Activated naive CD8-positive, alpha-beta T cell treated with anti-CD3 and anti-CD28 coated beads for 36 hours (primary cell): Measurements from ENCODE around the gene ATF6B. TPM values are rescaled to one million over a fixed set of nuclear protein-coding genes. Genes with fewer than 3 reads are reported as not detected.
A peak's percentile ranks its signal among the peaks of the same experiment; 100 is the strongest.
"Not testable (repeated sequence)": the region's sequence is repeated elsewhere in the genome, so short reads cannot be mapped to it uniquely, and the experiment has no call there.

ENCODE experiments used
- DNase-seq: peaks from one replicate; pipeline ENCODE4 v3.0.0; 2021
- H3K27ac Mint-ChIP-seq: one replicate; pipeline ENCODE4 v1.8.0; 2022; ENCODE audit warnings: mild to moderate bottlenecking, moderate library complexity, mixed read lengths
- H3K27me3 Mint-ChIP-seq: one replicate; pipeline ENCODE4 v1.8.0; 2022; ENCODE audit warnings: mild to moderate bottlenecking, mixed read lengths
- H3K36me3 Mint-ChIP-seq: one replicate; pipeline ENCODE4 v1.8.0; 2021; ENCODE audit warnings: mild to moderate bottlenecking, mixed read lengths
- H3K4me1 Mint-ChIP-seq: one replicate; pipeline ENCODE4 v1.8.0; 2021; ENCODE audit warnings: mixed read lengths
- H3K4me3 Mint-ChIP-seq: one replicate; pipeline ENCODE4 v1.8.0; 2022; ENCODE audit warnings: mild to moderate bottlenecking, moderate library complexity, mixed read lengths
- H3K9me3 Mint-ChIP-seq: one replicate; pipeline ENCODE4 v1.8.0; 2022; ENCODE audit warnings: mixed read lengths
- total RNA-seq, 2 experiments: library from RNA; stranded (reverse); gene quantifications; one replicate each; pipeline ENCODE4 v1.2.3, GENCODE V29; 2021

The ATF6B gene
- total RNA-seq, 2 experiments from 2014 or later, result 50.4 to 53.5 TPM

- Mint-ChIP-seq H3K4me1 (peaks cover 40% of the 10 kb centered on the region), H3K36me3 (peaks cover 7% of the 10 kb centered on the region), H3K9me3 (no peaks in the 10 kb centered on the region), H3K27me3 (peaks cover 21% of the 10 kb centered on the region), H3K4me3 (peak overlapping the region; percentile 73), H3K27ac (peak overlapping the region; percentile 80)
- no peak for DNase-seq
These were observed 21.2 kb upstream of the ATF6B start for GRCh38 chr6:32149092-32149755.

DNA sequence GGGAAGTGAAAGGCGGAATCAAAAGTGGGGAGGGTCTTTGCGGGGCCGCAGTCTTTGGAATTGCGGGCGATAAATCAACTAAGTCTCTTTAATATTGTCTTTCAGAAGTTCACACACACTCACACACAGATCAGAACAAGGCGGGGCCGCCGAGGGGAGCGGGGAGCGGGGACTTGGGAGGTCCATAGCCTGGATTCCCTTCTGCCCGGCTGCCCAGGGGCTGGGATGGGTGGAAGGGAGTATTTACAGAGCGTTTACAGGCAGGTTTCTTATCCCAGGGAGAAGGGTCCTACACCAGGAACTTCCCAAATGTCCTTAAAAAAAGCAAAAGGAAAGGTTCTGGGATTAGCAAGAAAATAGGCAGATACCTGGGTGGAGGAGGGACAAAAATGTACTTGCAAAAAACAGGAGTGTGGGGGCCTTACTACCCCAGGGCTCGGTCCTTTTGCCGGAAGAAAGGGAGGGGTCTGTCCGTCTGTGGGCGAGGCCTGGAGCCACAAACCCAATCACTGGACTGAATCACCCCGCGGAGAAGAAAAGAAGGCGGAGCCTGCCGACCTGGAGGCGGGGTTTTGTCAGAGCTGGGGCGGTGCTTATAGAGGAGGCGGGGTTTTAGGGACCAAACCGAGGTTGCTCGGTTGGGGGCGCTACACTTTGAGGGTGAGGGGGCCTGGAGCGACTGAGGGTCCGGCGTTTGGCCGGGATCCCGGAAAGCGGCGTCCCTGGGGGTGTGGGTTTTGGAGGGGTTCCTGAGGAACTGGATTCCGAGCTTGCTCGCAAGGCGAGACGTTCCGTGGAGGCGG lies 20.4 kb upstream of the ATF6B start:
- H3K36me3 Mint-ChIP-seq, result peaks cover 4% of the 10 kb centered on the region
- no peaks in the 10 kb centered on the region for H3K9me3 Mint-ChIP-seq
- peaks cover 21% of the 10 kb centered on the region for H3K27me3 Mint-ChIP-seq
- peaks cover 40% of the 10 kb centered on the region for H3K4me1 Mint-ChIP-seq
- peak overlapping the region; percentile 80 for H3K27ac Mint-ChIP-seq
- peak overlapping the region; percentile 73 for H3K4me3 Mint-ChIP-seq
- DNase-seq, result peak; percentile 70

DNA sequence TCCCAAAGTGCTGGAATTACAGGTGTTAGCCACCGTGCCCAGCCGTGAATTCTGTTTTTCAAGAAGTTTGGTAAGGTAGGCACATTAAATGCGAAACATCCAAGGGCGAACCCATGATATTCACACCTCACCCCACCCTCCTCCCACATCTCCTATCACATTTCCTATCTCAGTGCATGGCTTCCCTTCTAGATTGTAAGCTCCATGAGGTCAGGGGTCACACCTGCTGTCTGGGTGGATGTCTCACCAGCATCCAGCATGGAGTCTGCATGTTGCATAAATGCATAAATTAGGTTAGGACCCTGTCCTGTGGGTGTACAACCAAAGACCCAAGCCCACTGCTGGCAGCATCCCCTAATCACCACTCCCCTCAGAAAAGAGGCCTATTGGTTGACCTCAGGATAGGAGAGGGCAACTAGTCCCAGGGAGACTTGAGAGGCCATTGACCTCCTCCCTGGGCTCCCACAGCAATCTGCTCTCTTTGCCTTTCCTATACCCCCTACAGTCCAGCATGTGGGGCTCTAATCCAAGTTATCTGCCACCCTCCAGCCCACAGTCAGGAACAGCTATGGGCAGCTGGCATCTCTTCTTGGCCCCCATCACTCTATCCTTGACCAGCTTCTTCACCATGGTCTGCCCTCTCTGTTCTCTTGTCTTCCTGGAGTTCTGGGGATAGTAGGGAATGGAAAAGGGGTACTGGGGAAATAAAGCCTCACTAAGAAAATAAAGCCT lies 19.5 kb upstream of the ATF6B start:
- Mint-ChIP-seq H3K27me3 (peaks cover 21% of the 10 kb centered on the region), H3K4me1 (peaks cover 32% of the 10 kb centered on the region), H3K27ac (no peak overlapping the region), H3K9me3 (no peaks in the 10 kb centered on the region), H3K36me3 (peaks cover 4% of the 10 kb centered on the region), H3K4me3 (no peak overlapping the region)
- no peak for DNase-seq

DNA sequence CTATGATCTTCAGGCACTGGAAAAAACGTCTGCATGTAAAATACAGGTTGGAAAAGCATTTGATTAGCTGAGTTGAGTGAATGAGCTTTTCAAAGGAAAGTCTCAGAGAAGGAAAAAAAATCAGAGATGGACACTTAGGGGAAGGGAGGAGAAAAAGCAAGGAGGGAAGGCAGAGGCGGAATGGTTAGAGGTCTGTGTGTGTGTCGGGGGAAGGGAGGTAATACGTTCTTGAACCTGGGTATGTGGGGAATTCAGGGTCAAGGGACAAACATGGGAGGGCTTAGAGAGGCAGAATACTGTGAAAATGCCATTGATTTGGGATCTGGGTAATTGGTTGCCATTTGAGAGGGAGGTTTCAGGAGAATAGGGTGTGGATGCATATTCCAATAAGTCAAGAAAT lies 18.6 kb upstream of the ATF6B start:
- Mint-ChIP-seq H3K27ac (no peak overlapping the region), H3K9me3 (no peaks in the 10 kb centered on the region), H3K36me3 (peaks cover 4% of the 10 kb centered on the region), H3K27me3 (peaks cover 21% of the 10 kb centered on the region), H3K4me3 (no peak overlapping the region), H3K4me1 (peaks cover 26% of the 10 kb centered on the region)
- no peak for DNase-seq

DNA sequence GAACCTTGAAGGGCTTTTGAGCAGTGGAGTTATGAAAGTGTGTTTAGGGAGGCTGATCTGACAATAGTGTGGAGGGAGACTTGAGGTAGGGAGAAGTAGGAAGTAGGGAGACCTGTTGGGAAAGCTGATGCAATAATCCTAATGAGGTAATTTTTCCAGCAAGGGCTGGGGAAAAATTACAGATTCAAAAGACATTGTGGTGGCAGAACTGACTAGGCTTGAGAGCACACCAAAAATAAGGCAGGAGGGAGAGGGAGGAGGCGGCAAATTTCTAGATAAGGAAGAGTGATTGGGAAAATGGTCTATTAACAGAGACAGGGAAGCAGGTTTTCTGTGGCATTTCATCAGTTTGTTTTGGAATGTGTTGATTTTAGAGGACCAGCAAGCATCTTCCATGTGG lies 18.2 kb upstream of the ATF6B start:
- Mint-ChIP-seq H3K4me3 (no peak overlapping the region), H3K4me1 (peaks cover 24% of the 10 kb centered on the region), H3K9me3 (no peaks in the 10 kb centered on the region), H3K27ac (no peak overlapping the region), H3K27me3 (peaks cover 21% of the 10 kb centered on the region), H3K36me3 (peaks cover 4% of the 10 kb centered on the region)
- DNase-seq, result no peak

DNA sequence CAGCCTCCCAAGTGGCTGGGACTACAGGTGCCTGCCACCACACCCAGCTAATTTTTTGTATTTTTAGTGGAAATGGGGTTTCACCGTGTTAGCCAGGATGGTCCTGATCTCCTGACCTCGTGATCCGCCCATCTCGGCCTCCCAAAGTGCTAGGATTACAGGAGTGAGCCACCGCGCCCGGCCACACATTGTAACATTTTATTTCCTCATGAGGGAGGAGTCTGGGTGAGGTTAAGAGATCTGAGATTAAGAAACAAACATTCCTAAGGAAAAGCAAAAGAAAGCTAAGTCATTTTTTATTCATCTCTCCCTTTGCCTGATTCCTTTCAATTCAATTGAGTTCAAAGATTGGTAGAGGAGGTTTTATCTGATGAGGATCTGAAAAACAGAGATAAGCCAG lies 16.2 kb upstream of the ATF6B start:
- H3K4me3 Mint-ChIP-seq, H3K36me3 Mint-ChIP-seq, DNase-seq, H3K9me3 Mint-ChIP-seq, H3K27ac Mint-ChIP-seq: not testable (repeated sequence)
- peaks cover 15% of the 10 kb centered on the region for H3K27me3 Mint-ChIP-seq
- peaks cover 11% of the 10 kb centered on the region for H3K4me1 Mint-ChIP-seq

GRCh38 chr6:32140420-32141046 lies 12.5 kb upstream of the ATF6B start:
- H3K36me3 Mint-ChIP-seq, result no peaks in the 10 kb centered on the region
- peaks cover 3% of the 10 kb centered on the region for H3K27me3 Mint-ChIP-seq
- DNase-seq, result no peak
- no peaks in the 10 kb centered on the region for H3K4me1 Mint-ChIP-seq
- no peak overlapping the region for H3K4me3 Mint-ChIP-seq
- no peak overlapping the region for H3K27ac Mint-ChIP-seq
- no peaks in the 10 kb centered on the region for H3K9me3 Mint-ChIP-seq

DNA sequence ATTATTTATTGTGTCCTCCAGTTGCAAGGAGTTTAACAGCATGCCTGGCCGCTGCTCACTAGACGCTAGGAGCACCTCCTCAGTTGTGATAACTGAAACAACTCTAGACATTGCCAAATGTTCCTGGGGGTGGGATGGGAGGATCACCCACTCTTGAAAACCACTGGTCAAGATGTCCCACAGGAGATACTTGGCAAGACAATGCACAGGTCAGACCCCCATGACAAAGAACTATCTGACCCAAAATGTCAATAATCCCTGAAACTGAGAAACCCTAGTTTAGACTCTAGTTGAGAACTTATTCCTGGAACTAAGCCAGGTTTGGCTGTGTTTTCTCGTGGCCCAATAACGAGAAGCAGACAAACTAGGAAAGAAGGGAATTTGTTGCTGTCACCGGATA lies 11.5 kb upstream of the ATF6B start:
- Mint-ChIP-seq H3K4me1 (no peaks in the 10 kb centered on the region), H3K27ac (no peak overlapping the region), H3K9me3 (no peaks in the 10 kb centered on the region), H3K4me3 (no peak overlapping the region), H3K27me3 (peaks cover 3% of the 10 kb centered on the region), H3K36me3 (no peaks in the 10 kb centered on the region)
- DNase-seq, result no peak

GRCh38 chr6:32137454-32137853 lies 9.4 kb upstream of the ATF6B start:
- Mint-ChIP-seq H3K27me3 (peaks cover 3% of the 10 kb centered on the region), H3K4me3 (no peak overlapping the region), H3K27ac (no peak overlapping the region), H3K4me1 (no peaks in the 10 kb centered on the region), H3K36me3 (no peaks in the 10 kb centered on the region), H3K9me3 (no peaks in the 10 kb centered on the region)
- DNase-seq, result no peak

DNA sequence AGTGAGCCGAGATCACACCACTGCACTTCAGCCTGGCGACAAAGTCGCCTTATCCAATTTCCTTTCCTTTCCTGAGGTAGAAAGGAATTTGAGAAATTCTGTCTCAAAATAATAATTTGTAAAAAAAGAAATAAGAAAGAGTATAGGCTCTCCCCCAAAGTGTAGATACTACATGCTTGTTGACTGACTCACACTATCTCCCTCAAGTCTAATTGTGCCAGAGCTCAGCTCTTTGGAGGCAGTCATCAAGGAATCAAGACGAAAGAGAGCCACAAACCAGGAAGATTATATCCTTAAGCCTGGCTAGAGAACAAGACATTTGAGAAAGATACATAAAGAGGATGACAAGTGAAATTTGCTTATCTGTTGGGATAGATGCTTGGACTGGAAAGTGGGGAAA lies 5.7 kb upstream of the ATF6B start:
- peaks cover 10% of the 10 kb centered on the region for H3K4me1 Mint-ChIP-seq
- no peaks in the 10 kb centered on the region for H3K27me3 Mint-ChIP-seq
- no peak for DNase-seq
- H3K4me3 Mint-ChIP-seq, result no peak overlapping the region
- no peak overlapping the region for H3K27ac Mint-ChIP-seq
- H3K36me3 Mint-ChIP-seq, result no peaks in the 10 kb centered on the region
- no peaks in the 10 kb centered on the region for H3K9me3 Mint-ChIP-seq

DNA sequence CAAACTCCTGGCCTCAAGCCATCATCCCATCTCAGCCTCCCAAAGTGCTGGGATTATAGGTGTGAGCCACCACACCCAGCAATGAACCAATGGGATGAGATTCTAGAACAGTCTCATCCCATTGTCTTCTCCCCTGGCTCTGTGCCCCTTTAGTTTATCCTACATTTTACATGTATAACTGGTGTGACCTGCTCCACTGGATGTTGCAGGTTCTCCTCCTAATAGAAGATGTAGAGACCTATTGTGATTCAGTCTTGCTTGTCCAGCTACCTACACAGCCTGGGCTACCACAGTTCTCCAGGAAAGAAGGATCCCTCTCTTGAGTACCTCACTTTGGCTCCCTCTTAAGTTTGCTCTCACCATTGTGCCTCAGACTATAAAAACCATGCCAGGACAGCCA lies 4.1 kb upstream of the ATF6B start:
- H3K4me3 Mint-ChIP-seq, result no peak overlapping the region
- no peak for DNase-seq
- H3K4me1 Mint-ChIP-seq, result peaks cover 19% of the 10 kb centered on the region
- H3K27ac Mint-ChIP-seq, result no peak overlapping the region
- H3K27me3 Mint-ChIP-seq, result no peaks in the 10 kb centered on the region
- no peaks in the 10 kb centered on the region for H3K9me3 Mint-ChIP-seq
- peaks cover 2% of the 10 kb centered on the region for H3K36me3 Mint-ChIP-seq

GRCh38 chr6:32131439-32131948 lies 3.4 kb upstream of the ATF6B start:
- no peak for DNase-seq
- Mint-ChIP-seq H3K27ac (no peak overlapping the region), H3K4me3 (no peak overlapping the region), H3K36me3 (peaks cover 2% of the 10 kb centered on the region), H3K27me3 (no peaks in the 10 kb centered on the region), H3K9me3 (no peaks in the 10 kb centered on the region), H3K4me1 (peaks cover 24% of the 10 kb centered on the region)

DNA sequence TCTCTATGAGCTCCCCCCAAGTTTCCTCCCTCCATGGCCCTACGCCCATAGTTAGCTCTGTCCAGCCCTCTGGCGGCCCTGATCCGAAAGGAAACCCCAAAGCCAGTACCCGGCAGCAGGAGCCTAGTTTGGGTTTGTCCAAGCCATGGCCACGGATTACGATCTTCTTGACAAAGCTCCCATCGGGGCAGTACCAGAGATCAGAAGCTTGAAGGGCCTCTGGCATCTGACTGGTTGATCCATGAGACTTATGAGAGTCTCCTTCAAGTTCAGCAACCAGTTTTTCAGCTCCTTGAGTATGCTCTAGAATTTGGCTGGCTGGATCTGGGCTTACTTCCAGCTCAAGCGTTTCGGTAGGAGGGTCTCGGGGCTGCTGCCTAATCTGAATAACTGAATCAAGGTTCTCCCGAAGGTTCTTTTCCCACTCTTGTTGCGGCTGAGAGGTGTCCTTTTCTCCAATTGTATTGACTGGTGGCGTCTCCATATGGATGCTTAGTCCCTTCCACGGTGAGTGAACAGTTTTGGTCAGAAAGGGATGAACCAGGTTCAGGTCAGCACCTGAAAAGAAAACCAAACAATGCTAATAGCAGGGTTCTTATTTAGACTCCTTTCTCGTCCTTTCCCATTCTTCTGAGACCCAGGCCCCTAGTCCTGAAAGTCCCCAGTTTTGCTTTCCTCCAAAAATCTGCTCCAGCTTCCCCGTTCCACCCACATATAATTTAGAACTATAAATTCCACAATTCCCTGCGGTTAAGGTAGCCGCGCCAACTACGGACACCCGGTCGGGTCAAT lies 1.4 kb upstream of the ATF6B start:
- DNase-seq, result no peak
- H3K27ac Mint-ChIP-seq, result peak overlapping the region; percentile 94
- H3K27me3 Mint-ChIP-seq, result no peaks in the 10 kb centered on the region
- H3K4me1 Mint-ChIP-seq, result peaks cover 28% of the 10 kb centered on the region
- peak overlapping the region; percentile 99 for H3K4me3 Mint-ChIP-seq
- H3K9me3 Mint-ChIP-seq, result no peaks in the 10 kb centered on the region
- H3K36me3 Mint-ChIP-seq, result peaks cover 2% of the 10 kb centered on the region

- Mint-ChIP-seq H3K27ac (peak overlapping the region; percentile 96), H3K36me3 (peaks cover 2% of the 10 kb centered on the region), H3K4me3 (peak overlapping the region; percentile 99), H3K4me1 (peaks cover 28% of the 10 kb centered on the region), H3K27me3 (no peaks in the 10 kb centered on the region), H3K9me3 (no peaks in the 10 kb centered on the region)
- no peak for DNase-seq
These were observed 778 bp upstream of the ATF6B start for GRCh38 chr6:32128751-32129296.
